ENCODE measurements around the gene EFNA2.
"Not testable (repeated sequence)": the region's sequence is repeated elsewhere in the genome, so short reads cannot be mapped to it uniquely, and the experiment has no call there.

The EFNA2 gene

GRCh38 chr19:1245494-1246264, 40.0 kb upstream of the EFNA2 start:
- Histone ChIP-seq H3K36me3 (ENCODE audit: insufficient read depth, low read length) (no peaks in the 10 kb centered on the region), H3K4me1 (ENCODE audit: insufficient read depth, low read length) (peaks cover 6% of the 10 kb centered on the region; the same call in 1 of the 2 replicates), H3K9me3 (ENCODE audit: control insufficient read depth, insufficient read depth, low read length) (no peaks in the 10 kb centered on the region), H3K9ac (ENCODE audit: low read depth, low read length) (no peak overlapping the region)

- H3K9ac ChIP-seq (ENCODE audit: low read depth, low read length); H3K36me3 ChIP-seq (ENCODE audit: insufficient read depth, low read length); H3K9me3 ChIP-seq (ENCODE audit: control insufficient read depth, insufficient read depth, low read length): not testable (repeated sequence)
Measured at GRCh38 chr19:1246265-1247087, 39.2 kb upstream of the EFNA2 start.

GRCh38 chr19:1247748-1248138, 37.9 kb upstream of the EFNA2 start:
- Histone ChIP-seq H3K9ac (ENCODE audit: low read depth, low read length) (peak overlapping the region; percentile 50), H3K9me3 (ENCODE audit: control insufficient read depth, insufficient read depth, low read length) (no peaks in the 10 kb centered on the region), H3K36me3 (ENCODE audit: insufficient read depth, low read length) (peaks cover 4% of the 10 kb centered on the region; the same call in 1 of the 2 replicates), H3K4me1 (ENCODE audit: insufficient read depth, low read length) (peaks cover 6% of the 10 kb centered on the region; the same call in 1 of the 2 replicates)

More at GRCh38 chr19:1246265-1247087, 39.2 kb upstream of the EFNA2 start:
- not testable (repeated sequence) for H3K4me1 ChIP-seq (ENCODE audit: insufficient read depth, low read length)

GRCh38 chr19:1248139-1248785, 37.4 kb upstream of the EFNA2 start, which contains the start of gene MIDN:
MIDN (plus strand) TSS chr19:1248583; CDS start chr19:1250297, 1,714 bp downstream.
- H3K4me1 ChIP-seq (ENCODE audit: insufficient read depth, low read length) = peaks cover 6% of the 10 kb centered on the region; the same call in 1 of the 2 replicates
- H3K36me3 ChIP-seq (ENCODE audit: insufficient read depth, low read length) = peaks cover 4% of the 10 kb centered on the region; the same call in 1 of the 2 replicates
- H3K9me3 ChIP-seq (ENCODE audit: control insufficient read depth, insufficient read depth, low read length) = no peaks in the 10 kb centered on the region
- peak within 1 kb of the TSS; percentile 86 for H3K9ac ChIP-seq (ENCODE audit: low read depth, low read length)

GRCh38 chr19:1248786-1249297, 36.8 kb upstream of the EFNA2 start:
- Histone ChIP-seq H3K9me3 (ENCODE audit: control insufficient read depth, insufficient read depth, low read length) (no peaks in the 10 kb centered on the region), H3K9ac (ENCODE audit: low read depth, low read length) (peak overlapping the region; percentile 86), H3K4me1 (ENCODE audit: insufficient read depth, low read length) (peaks cover 10% of the 10 kb centered on the region; the same call in 1 of the 2 replicates), H3K36me3 (ENCODE audit: insufficient read depth, low read length) (peaks cover 10% of the 10 kb centered on the region)

GRCh38 chr19:1249298-1249989, 36.2 kb upstream of the EFNA2 start:
- peaks cover 16% of the 10 kb centered on the region for H3K36me3 ChIP-seq (ENCODE audit: insufficient read depth, low read length)

GRCh38 chr19:1249990-1250436, 35.7 kb upstream of the EFNA2 start:
- peaks cover 22% of the 10 kb centered on the region for H3K36me3 ChIP-seq (ENCODE audit: insufficient read depth, low read length)
- H3K9ac ChIP-seq (ENCODE audit: low read depth, low read length) = peak overlapping the region; percentile 90
- no peaks in the 10 kb centered on the region for H3K9me3 ChIP-seq (ENCODE audit: control insufficient read depth, insufficient read depth, low read length)
- peaks cover 6% of the 10 kb centered on the region; the same call in 1 of the 2 replicates for H3K4me1 ChIP-seq (ENCODE audit: insufficient read depth, low read length)

More at GRCh38 chr19:1249298-1249989, 36.2 kb upstream of the EFNA2 start:
- Histone ChIP-seq H3K9ac (ENCODE audit: low read depth, low read length) (peak overlapping the region; percentile 90), H3K4me1 (ENCODE audit: insufficient read depth, low read length) (peaks cover 10% of the 10 kb centered on the region; the same call in 1 of the 2 replicates), H3K9me3 (ENCODE audit: control insufficient read depth, insufficient read depth, low read length) (no peaks in the 10 kb centered on the region)

GRCh38 chr19:1250437-1251260, 35.0 kb upstream of the EFNA2 start:
- no peaks in the 10 kb centered on the region for H3K9me3 ChIP-seq (ENCODE audit: control insufficient read depth, insufficient read depth, low read length)
- H3K9ac ChIP-seq (ENCODE audit: low read depth, low read length) = peak overlapping the region; percentile 90
- peaks cover 6% of the 10 kb centered on the region; the same call in 1 of the 2 replicates for H3K4me1 ChIP-seq (ENCODE audit: insufficient read depth, low read length)
- H3K36me3 ChIP-seq (ENCODE audit: insufficient read depth, low read length) = peaks cover 27% of the 10 kb centered on the region

GRCh38 chr19:1251330-1252220, 34.1 kb upstream of the EFNA2 start:
- peaks cover 31% of the 10 kb centered on the region for H3K36me3 ChIP-seq (ENCODE audit: insufficient read depth, low read length)
- peak overlapping the region; percentile 90 for H3K9ac ChIP-seq (ENCODE audit: low read depth, low read length)
- peaks cover 4% of the 10 kb centered on the region; the same call in 1 of the 2 replicates for H3K4me1 ChIP-seq (ENCODE audit: insufficient read depth, low read length)
- no peaks in the 10 kb centered on the region for H3K9me3 ChIP-seq (ENCODE audit: control insufficient read depth, insufficient read depth, low read length)

- H3K9ac ChIP-seq (ENCODE audit: low read depth, low read length) = peak overlapping the region; percentile 90
- no peaks in the 10 kb centered on the region for H3K9me3 ChIP-seq (ENCODE audit: control insufficient read depth, insufficient read depth, low read length)
- peaks cover 4% of the 10 kb centered on the region; the same call in 1 of the 2 replicates for H3K4me1 ChIP-seq (ENCODE audit: insufficient read depth, low read length)
- H3K36me3 ChIP-seq (ENCODE audit: insufficient read depth, low read length) = peaks cover 31% of the 10 kb centered on the region
Measured at GRCh38 chr19:1252221-1252820, 33.4 kb upstream of the EFNA2 start.

- Histone ChIP-seq H3K36me3 (ENCODE audit: insufficient read depth, low read length) (peaks cover 31% of the 10 kb centered on the region), H3K9ac (ENCODE audit: low read depth, low read length) (peak overlapping the region; percentile 90; the same call in 1 of the 2 replicates), H3K9me3 (ENCODE audit: control insufficient read depth, insufficient read depth, low read length) (no peaks in the 10 kb centered on the region), H3K4me1 (ENCODE audit: insufficient read depth, low read length) (peaks cover 4% of the 10 kb centered on the region; the same call in 1 of the 2 replicates)
Measured at GRCh38 chr19:1252821-1253513, 32.7 kb upstream of the EFNA2 start.

All from ES-I3 (cell line).